Endodermal cell (in vitro differentiated cells): Measurements from ENCODE around the gene ADGRF1. TPM values are rescaled to one million over a fixed set of nuclear protein-coding genes. Genes with fewer than 3 reads are reported as not detected.

Source experiments
- DNase-seq: peaks from one replicate; pipeline ENCODE4 v3.0.0-alpha.2; 2017
- H3K27ac ChIP-seq: 2 replicates; pipeline ENCODE4 v1.5.1; 2013; ENCODE audit warnings: mild to moderate bottlenecking, low read depth, low read length, moderate library complexity
- H3K27me3 ChIP-seq: 2 replicates; pipeline ENCODE4 v1.6.1; 2013; ENCODE audit warnings: mild to moderate bottlenecking, low read length, moderate library complexity; ENCODE audit not compliant: insufficient read depth, control insufficient read depth, poor library complexity, severe bottlenecking
- H3K36me3 ChIP-seq: 2 replicates; pipeline ENCODE4 v1.7.0; 2013; ENCODE audit warnings: mild to moderate bottlenecking, low read length, moderate library complexity; ENCODE audit not compliant: control insufficient read depth, insufficient read depth
- H3K4me1 ChIP-seq: one replicate; pipeline ENCODE4 v1.7.0; 2013; ENCODE audit warnings: low read length; ENCODE audit not compliant: control insufficient read depth, insufficient read depth
- H3K4me3 ChIP-seq: 2 replicates; pipeline ENCODE4 v1.5.1; 2013; ENCODE audit warnings: mild to moderate bottlenecking, low read length, moderate library complexity
- H3K9ac ChIP-seq: 2 replicates; pipeline ENCODE4 v1.6.1; 2013; ENCODE audit warnings: mild to moderate bottlenecking, low read length, moderate library complexity; ENCODE audit not compliant: poor library complexity, severe bottlenecking; ENCODE audit errors: extremely low read depth
- H3K9me3 ChIP-seq: 2 replicates; pipeline ENCODE4 v1.6.1; 2013; ENCODE audit warnings: mild to moderate bottlenecking, low read length, moderate library complexity; ENCODE audit not compliant: control insufficient read depth
- H3K27ac Mint-ChIP-seq: 2 replicates; pipeline ENCODE4 v1.8.0; 2020; ENCODE audit warnings: mixed read lengths
- H3K27me3 Mint-ChIP-seq: 2 replicates; pipeline ENCODE4 v1.8.0; 2021; ENCODE audit warnings: mild to moderate bottlenecking, mixed read lengths; ENCODE audit not compliant: insufficient read depth
- H3K36me3 Mint-ChIP-seq: 2 replicates; pipeline ENCODE4 v1.8.0; 2020; ENCODE audit warnings: low read depth, mixed read lengths
- H3K4me1 Mint-ChIP-seq: 2 replicates; pipeline ENCODE4 v1.8.0; 2020; ENCODE audit warnings: mixed read lengths
- H3K4me3 Mint-ChIP-seq: 2 replicates; pipeline ENCODE4 v1.8.0; 2020; ENCODE audit warnings: mild to moderate bottlenecking, moderate library complexity, mixed read lengths
- H3K9me3 Mint-ChIP-seq: 2 replicates; pipeline ENCODE4 v1.8.0; 2020; ENCODE audit warnings: mild to moderate bottlenecking, mixed read lengths
- WGBS, 2 experiments: methylation state at CpG; one replicate each; pipeline versions ENCODE4 v1.1.5 to v1.1.7; 2013; ENCODE audit warnings: missing lambda C conversion rate in 2 of 2, mixed read lengths in 1 of 2; ENCODE audit not compliant: insufficient coverage in 1 of 2, insufficient read length in 1 of 2; 5-methylcytosine and 5-hydroxymethylcytosine counted together
- total RNA-seq, 2 donors: library from RNA; stranded (reverse); fragmentation: NEBNext Ultra II Directional in 1 of 2; extraction: Animal tissue kit (Norgen Biotek cat#: 25700) in 1 of 2; gene quantifications; 2 replicates in 1 of 2; 3 replicates in 1 of 2; pipeline ENCODE4 v1.2.1, GENCODE V29; 2021
- TF ChIP-seq, protein P1 (sequence below): fragments of 200-600 bp; sonication (generic); conservative IDR thresholded peaks from 2 replicates; pipeline ENCODE4 v1.5.0; 2021; ENCODE audit warnings: antibody characterized with exemption, mild to moderate bottlenecking

The ADGRF1 gene
- total RNA-seq, 2 donors from 2014 or later, result not detected

DNA sequence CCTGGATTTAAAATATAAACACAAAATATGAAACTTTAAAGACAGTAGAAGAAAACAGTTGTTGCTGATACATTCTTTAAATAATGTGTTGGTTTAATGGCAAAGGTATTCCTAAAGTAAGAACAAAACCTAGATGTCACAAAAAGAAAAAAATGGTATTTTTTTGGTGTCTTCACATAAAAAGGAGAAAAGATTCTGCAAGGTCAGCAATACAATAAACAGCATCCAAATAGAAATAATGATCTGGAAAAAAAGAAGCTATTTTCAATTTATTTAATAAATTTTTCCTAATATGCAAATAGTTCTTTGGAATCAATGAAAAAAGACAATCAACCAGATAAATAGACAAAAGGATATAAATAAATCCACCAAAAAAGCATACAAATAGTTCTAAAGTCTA is 6.5 kb upstream of the ADGRF1 start:
- no peak overlapping the region for H3K4me3 ChIP-seq
- TF ChIP-seq, protein P1, sequence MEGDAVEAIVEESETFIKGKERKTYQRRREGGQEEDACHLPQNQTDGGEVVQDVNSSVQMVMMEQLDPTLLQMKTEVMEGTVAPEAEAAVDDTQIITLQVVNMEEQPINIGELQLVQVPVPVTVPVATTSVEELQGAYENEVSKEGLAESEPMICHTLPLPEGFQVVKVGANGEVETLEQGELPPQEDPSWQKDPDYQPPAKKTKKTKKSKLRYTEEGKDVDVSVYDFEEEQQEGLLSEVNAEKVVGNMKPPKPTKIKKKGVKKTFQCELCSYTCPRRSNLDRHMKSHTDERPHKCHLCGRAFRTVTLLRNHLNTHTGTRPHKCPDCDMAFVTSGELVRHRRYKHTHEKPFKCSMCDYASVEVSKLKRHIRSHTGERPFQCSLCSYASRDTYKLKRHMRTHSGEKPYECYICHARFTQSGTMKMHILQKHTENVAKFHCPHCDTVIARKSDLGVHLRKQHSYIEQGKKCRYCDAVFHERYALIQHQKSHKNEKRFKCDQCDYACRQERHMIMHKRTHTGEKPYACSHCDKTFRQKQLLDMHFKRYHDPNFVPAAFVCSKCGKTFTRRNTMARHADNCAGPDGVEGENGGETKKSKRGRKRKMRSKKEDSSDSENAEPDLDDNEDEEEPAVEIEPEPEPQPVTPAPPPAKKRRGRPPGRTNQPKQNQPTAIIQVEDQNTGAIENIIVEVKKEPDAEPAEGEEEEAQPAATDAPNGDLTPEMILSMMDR, result no peak
- peaks cover 4% of the 10 kb centered on the region for H3K4me1 ChIP-seq
- no peak overlapping the region for H3K27ac ChIP-seq
- no peaks in the 10 kb centered on the region for H3K36me3 ChIP-seq
- H3K9ac ChIP-seq, result no peak overlapping the region
- peaks cover 7% of the 10 kb centered on the region for H3K9me3 Mint-ChIP-seq
- no peak for DNase-seq
- no peak overlapping the region for H3K27ac Mint-ChIP-seq
- H3K27me3 ChIP-seq, result no peaks in the 10 kb centered on the region
- no peaks in the 10 kb centered on the region for H3K36me3 Mint-ChIP-seq
- peaks cover 8% of the 10 kb centered on the region for H3K4me1 Mint-ChIP-seq
- H3K9me3 ChIP-seq, result no peaks in the 10 kb centered on the region
- H3K27me3 Mint-ChIP-seq, result no peaks in the 10 kb centered on the region
- no peak overlapping the region for H3K4me3 Mint-ChIP-seq

GRCh38 chr6:47047479-47048407 is 5.6 kb upstream of the ADGRF1 start:
- WGBS, 2 experiments, result 34% methylated on average over 9 of the region's 9 CpGs
- H3K27me3 Mint-ChIP-seq, result no peaks in the 10 kb centered on the region
- TF ChIP-seq, protein P1, result peak; percentile 89
- peaks cover 10% of the 10 kb centered on the region for H3K4me1 Mint-ChIP-seq
- no peak overlapping the region for H3K4me3 Mint-ChIP-seq
- H3K36me3 ChIP-seq, result no peaks in the 10 kb centered on the region
- H3K36me3 Mint-ChIP-seq, result no peaks in the 10 kb centered on the region
- no peaks in the 10 kb centered on the region for H3K27me3 ChIP-seq
- H3K4me1 ChIP-seq, result peaks cover 4% of the 10 kb centered on the region
- peaks cover 7% of the 10 kb centered on the region for H3K9me3 Mint-ChIP-seq
- H3K27ac Mint-ChIP-seq, result peak overlapping the region; percentile 54
- H3K9me3 ChIP-seq, result no peaks in the 10 kb centered on the region
- peak; percentile 90 for DNase-seq
- no peak overlapping the region for H3K27ac ChIP-seq
- no peak overlapping the region for H3K9ac ChIP-seq
- no peak overlapping the region for H3K4me3 ChIP-seq

- Histone ChIP-seq H3K9ac (no peak overlapping the region), H3K9me3 (no peaks in the 10 kb centered on the region), H3K27me3 (no peaks in the 10 kb centered on the region), H3K4me3 (no peak overlapping the region), H3K4me1 (peaks cover 4% of the 10 kb centered on the region), H3K36me3 (no peaks in the 10 kb centered on the region), H3K27ac (no peak overlapping the region)
- TF ChIP-seq, protein P1, result no peak
- no peak overlapping the region for H3K4me3 Mint-ChIP-seq
- 90% methylated on average over 3 of the region's 3 CpGs; no CpG with 5 or more reads in 1 of the 2 experiments for WGBS, 2 experiments
- no peak for DNase-seq
- no peaks in the 10 kb centered on the region for H3K36me3 Mint-ChIP-seq
- peaks cover 17% of the 10 kb centered on the region for H3K4me1 Mint-ChIP-seq
- H3K27me3 Mint-ChIP-seq, result no peaks in the 10 kb centered on the region
- H3K9me3 Mint-ChIP-seq, result peaks cover 7% of the 10 kb centered on the region
- H3K27ac Mint-ChIP-seq, result peak overlapping the region; percentile 54
These were observed 5.0 kb upstream of the ADGRF1 start for GRCh38 chr6:47047097-47047478.
